RCC 7860 (cell line): Measurements from ENCODE around the gene TNNC2.
A peak's percentile ranks its signal among the peaks of the same experiment; 100 is the strongest.
"Not testable (repeated sequence)": the region's sequence is repeated elsewhere in the genome, so short reads cannot be mapped to it uniquely, and the experiment has no call there.

ENCODE experiments used
- DNase-seq: peaks from one replicate; pipeline ENCODE4 v3.0.0-alpha.2; 2015; ENCODE audit warnings: low spot score
- FAIRE-seq: peaks from 2 replicates; lab custom pipeline; 2012; peaks lifted over from hg19 to GRCh38; lab: Jason Lieb, UNC

The TNNC2 gene

DNA sequence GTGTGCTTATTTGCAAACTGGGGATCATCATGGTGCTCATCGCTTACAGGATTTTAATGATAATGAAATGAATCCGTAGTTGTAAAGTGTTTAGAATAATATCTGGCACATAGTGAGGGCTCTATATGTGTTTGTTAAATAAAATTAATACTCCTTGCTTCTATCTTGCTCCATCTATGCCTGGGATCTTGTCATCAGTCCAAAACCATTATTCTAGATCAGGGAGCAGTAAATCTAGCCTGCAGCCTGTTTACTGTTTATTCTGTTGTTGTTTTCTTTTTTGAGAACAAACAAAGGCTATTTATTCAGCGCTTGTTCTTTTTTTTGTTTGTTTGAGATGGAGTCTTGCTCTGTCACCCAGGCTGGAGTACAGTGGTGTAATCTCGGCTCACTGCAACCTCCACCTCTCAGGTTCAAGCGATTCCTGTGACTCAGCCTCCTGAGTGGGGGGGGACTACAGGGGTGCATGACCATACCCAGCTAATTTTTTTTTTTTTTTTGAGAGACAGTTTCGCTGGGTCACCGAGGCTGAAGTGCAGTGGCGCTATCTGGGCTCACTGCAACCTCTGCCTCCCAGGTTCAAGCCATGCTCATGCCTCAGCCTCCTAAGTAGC, 22.0 kb upstream of the TNNC2 start:
- DNase-seq = no peak
- no peak for FAIRE-seq

DNA sequence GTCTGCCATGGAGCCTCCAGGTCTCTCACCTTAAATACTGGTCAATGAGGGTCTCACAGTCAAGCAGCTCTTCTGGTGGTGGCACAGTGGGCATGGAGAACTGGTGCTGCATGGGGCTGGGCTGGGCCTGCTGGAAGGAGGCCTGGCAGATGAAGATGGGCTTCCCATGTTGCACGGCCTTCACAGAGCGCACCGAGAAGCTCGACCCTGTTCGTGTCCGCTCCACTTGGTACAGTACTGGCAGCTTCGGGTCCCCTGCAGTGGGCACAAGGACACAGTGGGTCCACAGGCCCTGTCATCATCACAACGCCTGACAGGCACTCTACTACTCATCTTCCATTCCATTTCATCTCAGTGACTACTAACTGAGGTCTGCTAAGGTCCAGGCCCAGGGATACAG, 21.3 kb upstream of the TNNC2 start:
- FAIRE-seq (no peak), DNase-seq (no peak)

GRCh38 chr20:45845452-45845851, 18.3 kb upstream of the TNNC2 start:
- DNase-seq (no peak), FAIRE-seq (no peak)

GRCh38 chr20:45843506-45843905, 16.4 kb upstream of the TNNC2 start:
- no peak for FAIRE-seq

GRCh38 chr20:45842169-45842812, 15.2 kb upstream of the TNNC2 start:
- no peak for FAIRE-seq
- DNase-seq = no peak

More at GRCh38 chr20:45843506-45843905, 16.4 kb upstream of the TNNC2 start:
- DNase-seq = no peak

DNA sequence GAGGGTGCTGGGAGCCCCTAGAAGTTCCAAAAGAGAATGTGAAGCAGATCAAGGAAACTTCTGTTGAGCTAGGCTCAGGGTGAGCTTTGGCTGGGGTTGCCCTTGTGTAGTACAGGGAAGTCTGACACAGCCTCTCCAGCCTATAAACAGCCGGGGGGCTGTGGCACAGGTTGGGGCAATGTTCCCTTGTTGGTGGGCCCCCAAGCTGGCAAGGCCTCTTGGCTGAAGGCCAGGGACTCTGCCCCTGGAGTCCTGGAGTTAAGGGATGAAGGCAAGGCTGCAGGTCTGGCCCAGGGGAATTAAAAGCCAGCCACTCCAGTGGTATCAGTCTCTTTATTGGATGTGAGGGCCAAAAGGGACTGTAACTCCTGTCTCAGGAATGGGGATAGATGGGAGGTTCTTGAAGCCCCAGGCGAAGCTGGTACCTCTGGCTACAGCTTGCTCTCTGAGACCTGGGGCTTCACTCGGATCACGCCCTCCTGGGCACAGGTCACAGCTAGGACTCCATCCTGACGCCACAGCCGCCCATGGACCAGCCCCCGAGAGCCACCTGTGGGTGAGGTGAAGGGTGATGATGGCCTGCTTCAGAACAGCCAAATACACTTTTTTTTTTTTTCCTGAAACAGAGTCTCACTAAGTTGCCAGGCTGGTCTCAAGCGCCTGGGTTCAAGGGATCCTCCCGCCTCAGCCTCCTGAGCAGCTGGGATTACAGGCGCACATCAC, 14.5 kb upstream of the TNNC2 start:
- no peak for FAIRE-seq

DNA sequence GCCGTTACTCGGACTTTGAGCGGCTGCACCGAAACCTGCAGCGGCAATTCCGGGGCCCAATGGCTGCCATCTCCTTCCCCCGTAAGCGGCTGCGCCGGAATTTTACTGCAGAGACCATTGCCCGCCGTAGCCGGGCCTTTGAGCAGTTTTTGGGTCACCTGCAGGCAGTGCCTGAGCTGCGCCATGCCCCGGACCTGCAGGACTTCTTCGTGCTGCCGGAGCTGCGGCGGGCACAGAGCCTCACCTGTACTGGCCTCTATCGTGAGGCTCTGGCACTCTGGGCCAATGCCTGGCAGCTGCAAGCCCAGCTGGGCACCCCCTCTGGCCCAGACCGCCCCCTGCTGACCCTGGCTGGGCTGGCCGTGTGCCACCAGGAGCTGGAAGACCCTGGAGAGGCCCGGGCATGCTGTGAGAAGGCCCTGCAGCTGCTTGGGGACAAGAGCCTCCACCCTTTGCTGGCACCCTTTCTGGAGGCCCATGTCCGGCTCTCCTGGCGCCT, 13.6 kb upstream of the TNNC2 start:
- DNase-seq = no peak
- no peak for FAIRE-seq

More for the DNA sequence above, 14.5 kb upstream of the TNNC2 start:
- DNase-seq = no peak

- DNase-seq = no peak
- no peak for FAIRE-seq
These were observed 9.7 kb upstream of the TNNC2 start for GRCh38 chr20:45836841-45837240.

GRCh38 chr20:45835825-45836224, 8.7 kb upstream of the TNNC2 start:
- DNase-seq (no peak), FAIRE-seq (no peak)

DNA sequence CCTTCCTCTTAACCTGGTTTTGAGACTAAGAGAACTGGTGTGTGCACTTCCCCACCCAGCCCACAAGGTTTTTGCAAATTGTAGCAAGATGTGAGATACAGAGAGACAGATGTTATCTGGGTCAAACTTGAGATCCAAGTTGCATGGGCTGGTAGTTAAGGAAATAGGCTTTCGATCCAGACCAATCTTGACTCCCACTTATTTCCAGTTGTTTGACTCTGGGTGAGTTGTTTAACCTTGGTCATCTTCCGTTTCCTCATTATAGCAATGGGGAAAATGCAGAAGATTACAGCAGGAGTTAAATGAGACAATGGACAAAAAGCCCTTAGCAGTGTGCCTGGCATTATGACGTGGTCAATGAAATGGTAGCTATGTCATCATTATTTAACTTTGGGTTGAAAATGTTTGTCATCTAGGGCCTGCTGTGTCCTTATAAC, 8.2 kb upstream of the TNNC2 start:
- DNase-seq (no peak), FAIRE-seq (no peak)

DNA sequence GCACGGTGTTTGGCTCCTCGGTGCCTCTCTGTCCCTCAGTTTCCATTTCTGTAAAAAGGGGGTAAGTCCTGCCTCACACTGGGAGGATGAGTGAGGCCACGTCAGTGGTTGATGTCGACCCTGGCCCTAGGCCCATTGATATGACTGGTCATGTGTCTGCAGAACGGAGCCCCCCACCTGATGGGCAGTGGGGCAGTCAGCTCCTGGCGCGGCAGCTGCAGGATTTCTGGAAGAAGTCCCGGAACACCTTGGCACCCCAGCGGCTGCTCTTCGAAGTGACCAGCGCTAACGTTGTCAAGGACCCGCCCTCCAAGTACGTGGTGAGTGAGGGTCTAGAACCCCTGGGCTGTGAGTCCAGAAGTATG, 7.7 kb upstream of the TNNC2 start:
- no peak for DNase-seq
- no peak for FAIRE-seq

DNA sequence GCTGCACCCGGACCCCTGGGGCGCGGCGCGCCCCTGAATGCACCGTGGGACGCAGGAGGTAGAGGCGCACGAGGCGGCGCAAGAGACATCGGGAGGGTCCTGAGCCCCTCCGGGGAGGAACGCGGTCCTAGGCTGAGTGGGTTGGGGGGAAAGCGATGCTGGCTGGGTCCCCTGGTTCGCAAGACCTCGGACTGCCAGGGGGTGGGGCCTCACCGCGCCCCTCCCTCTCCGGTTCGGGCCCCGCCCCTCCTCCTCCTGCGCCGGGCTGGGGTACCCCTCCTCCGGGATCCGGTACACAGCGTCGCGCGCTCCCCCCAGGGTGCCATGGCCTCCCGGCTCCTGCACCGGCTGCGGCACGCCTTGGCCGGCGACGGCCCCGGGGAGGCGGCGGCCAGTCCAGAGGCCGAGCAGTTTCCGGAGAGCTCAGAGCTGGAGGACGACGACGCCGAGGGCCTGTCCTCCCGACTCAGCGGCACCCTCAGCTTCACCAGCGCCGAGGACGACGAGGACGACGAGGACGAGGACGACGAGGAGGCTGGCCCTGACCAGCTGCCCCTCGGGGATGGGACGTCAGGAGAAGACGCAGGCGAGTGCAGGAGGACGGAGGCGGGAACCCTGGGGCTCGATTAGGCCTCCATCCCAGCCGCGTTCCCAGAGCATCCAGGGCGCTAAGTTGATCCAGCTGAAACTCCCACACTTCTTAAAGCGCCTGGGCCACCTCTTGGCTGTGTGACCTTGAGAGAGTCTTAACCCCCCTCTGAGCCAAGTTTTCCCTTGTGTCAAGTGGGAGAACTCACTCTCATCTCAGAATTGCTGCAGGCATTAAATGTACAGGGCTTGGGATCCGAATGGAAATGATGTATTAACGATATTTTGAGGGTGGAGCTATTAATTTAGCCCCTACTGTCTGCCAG, 7.0 kb upstream of the TNNC2 start:
- FAIRE-seq (no peak), DNase-seq (peak; percentile 29)

DNA sequence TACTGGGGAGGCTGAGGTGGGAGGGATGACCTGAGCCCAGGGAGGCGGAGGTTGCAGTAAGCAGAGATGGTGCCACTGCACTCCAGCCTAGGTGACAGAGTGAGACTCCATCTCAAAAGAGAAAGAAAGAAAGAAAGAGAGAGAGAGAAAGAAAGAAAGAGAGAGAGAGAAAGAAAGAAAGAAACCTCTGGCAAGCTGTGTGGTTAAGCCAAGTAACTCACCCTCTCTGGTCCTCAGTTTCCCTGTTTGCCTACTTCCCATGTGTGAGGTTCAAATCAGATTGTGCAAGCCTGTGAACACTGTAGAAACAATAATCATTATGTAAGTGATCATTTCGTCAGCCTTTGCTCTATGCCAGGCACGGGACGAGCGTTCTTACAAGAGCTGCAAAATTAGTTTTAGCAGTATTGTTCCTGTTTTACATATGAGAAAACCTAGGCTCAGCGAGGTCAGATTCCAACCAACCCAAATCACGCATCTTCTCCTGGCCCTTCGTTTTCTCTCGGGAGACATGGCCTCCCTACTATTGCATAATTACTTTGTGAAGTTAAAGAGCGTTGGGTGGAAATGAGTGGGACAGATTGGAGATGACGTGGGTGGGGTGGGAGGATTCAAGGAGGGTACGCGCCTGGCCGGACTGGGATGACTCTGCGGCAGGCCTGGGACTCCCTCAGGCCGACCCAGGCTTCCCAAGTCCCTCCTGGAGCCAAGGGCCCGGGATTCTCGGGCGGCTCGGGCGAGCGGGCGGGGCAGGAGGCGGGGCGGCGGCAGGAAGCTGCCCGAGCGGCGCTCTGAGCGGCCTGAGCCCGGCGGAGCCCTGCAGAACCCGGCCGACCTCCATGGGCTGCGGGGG, 6.1 kb upstream of the TNNC2 start, which contains the start of gene SNX21:
SNX21 (plus strand) TSS at position 770 of the 853 bp plus-strand sequence. CDS start 121 bp downstream, outside the sequence.
- no peak for FAIRE-seq
- peak; percentile 64 for DNase-seq

- DNase-seq (no peak), FAIRE-seq (no peak)
These were observed 5.5 kb upstream of the TNNC2 start for GRCh38 chr20:45832619-45833018.

DNA sequence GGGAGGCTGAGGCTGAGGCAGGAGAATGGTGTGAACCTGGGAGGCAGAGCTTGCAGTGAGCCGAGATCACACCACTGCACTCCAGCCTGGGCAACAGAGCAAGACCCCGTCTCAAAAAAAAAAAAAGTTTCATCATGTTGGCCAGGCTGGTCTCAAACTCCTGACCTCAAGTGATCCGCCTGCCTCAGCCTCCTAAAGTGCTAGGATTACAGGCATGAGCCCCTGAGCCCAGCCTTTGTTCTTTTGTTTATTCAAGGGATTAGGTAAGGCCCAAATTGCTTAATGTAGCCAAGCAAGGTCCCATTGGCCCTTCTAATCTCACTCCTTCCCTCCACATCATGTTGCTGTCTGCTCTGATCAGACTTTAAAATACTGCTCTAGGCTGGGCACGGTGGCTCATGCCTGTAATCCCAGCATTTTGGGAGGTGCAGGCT, 2.6 kb upstream of the TNNC2 start:
- not testable (repeated sequence) for DNase-seq, FAIRE-seq

- FAIRE-seq (no peak), DNase-seq (no peak)
These were observed 1.5 kb upstream of the TNNC2 start for GRCh38 chr20:45828589-45828988.

GRCh38 chr20:45827712-45828111, 600 bp upstream of the TNNC2 start:
- FAIRE-seq (no peak), DNase-seq (no peak)

- DNase-seq = no peak
- no peak for FAIRE-seq
These were observed 612 bp downstream of the TNNC2 start for GRCh38 chr20:45826381-45827019.
